ENCODE results near the gene ECD.
"Not testable (repeated sequence)": the region's sequence is repeated elsewhere in the genome, so short reads cannot be mapped to it uniquely, and the experiment has no call there.

Gene ECD

GRCh38 chr10:73161662-73162061 lies 6.1 kb downstream of the ECD start:
- no peak for DNase-seq (ENCODE audit: low read depth)
- TF ChIP-seq CTCF (IDR thresholded peaks at IDR 0.05; ENCODE audit: low read depth, low read length, missing control alignments): no peak
- no peak overlapping the region for H3K4me3 ChIP-seq (ENCODE audit: low read depth, low read length)

DNA sequence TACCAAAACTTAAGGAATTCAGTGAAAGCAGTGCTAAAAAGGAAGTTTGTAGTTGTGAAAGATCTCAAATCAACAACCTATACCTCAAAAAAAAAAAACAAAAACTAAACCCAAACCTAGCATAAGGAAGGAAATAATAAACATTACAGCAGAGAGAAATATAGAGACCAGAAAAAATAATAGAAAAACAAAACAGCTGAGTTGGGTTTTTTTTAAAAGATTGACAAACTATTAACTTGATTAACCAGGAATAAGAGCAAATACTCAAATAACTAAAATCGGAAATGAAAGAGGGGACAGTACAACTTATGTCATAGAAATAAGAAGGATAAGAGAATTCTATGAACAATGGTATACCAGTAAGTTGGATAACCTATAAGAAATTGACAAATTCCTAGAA lies 6.7 kb downstream of the ECD start:
- H3K4me3 ChIP-seq (ENCODE audit: low read depth, low read length): no peak overlapping the region
- TF ChIP-seq CTCF (IDR thresholded peaks at IDR 0.05; ENCODE audit: low read depth, low read length, missing control alignments): no peak
- DNase-seq (ENCODE audit: low read depth): no peak

DNA sequence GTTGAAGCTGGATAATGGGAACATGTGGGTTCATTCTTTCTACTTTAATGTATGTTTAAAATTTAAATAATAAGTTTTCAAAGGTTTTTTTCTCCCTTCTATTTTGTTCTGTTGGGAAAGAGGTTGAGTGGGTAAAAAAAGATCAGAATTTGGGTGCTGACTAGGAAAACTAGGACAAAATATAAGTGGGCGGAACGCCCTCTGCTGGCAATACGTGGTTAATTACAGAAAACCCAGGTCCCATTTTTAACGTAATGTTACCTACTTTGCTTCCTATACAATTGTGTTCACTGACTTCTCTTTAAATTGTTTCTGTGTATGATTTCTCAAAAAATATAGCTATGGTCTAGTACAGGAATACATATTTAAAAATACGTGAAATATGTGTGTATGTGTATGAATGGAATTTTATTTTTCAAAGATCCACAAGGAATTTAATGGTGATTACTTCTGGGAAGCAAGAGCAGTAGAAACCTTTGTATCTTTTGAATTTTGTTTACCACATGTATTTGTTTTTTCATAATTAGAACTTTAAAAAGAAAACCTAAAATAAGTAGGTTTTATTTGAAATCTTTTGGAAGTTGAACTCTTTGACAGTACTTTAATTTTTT lies 8.7 kb downstream of the ECD start:
- peak; percentile 75 for TF ChIP-seq CTCF (IDR thresholded peaks at IDR 0.05; ENCODE audit: low read depth, low read length, missing control alignments)
- DNase-seq (ENCODE audit: low read depth): no peak
- H3K4me3 ChIP-seq (ENCODE audit: low read depth, low read length): no peak overlapping the region

DNA sequence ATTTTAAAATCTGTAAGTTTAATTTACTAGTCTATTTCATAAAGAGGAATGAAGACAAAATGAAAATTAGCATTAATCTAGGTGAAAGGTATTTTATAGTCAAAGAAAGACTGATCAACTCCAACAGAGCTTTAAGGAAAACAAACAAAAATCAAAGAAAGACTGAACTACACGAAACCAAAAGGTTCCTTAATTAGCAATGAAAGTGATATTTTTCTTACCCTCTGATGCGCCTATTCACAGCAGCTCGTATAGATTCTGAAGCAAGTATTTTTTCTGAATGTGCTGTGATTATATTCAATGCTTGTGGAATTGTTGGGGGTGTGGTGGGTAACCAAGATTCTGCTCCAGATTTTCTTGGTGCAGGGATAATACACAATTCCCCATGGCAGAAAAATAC lies 11.8 kb downstream of the ECD start:
- no peak for TF ChIP-seq CTCF (IDR thresholded peaks at IDR 0.05; ENCODE audit: low read depth, low read length, missing control alignments)
- no peak for DNase-seq (ENCODE audit: low read depth)
- no peak overlapping the region for H3K4me3 ChIP-seq (ENCODE audit: low read depth, low read length)

GRCh38 chr10:73152009-73152408 lies 15.8 kb downstream of the ECD start:
- H3K4me3 ChIP-seq (ENCODE audit: low read depth, low read length): no peak overlapping the region
- TF ChIP-seq CTCF (IDR thresholded peaks at IDR 0.05; ENCODE audit: low read depth, low read length, missing control alignments): no peak
- no peak for DNase-seq (ENCODE audit: low read depth)

DNA sequence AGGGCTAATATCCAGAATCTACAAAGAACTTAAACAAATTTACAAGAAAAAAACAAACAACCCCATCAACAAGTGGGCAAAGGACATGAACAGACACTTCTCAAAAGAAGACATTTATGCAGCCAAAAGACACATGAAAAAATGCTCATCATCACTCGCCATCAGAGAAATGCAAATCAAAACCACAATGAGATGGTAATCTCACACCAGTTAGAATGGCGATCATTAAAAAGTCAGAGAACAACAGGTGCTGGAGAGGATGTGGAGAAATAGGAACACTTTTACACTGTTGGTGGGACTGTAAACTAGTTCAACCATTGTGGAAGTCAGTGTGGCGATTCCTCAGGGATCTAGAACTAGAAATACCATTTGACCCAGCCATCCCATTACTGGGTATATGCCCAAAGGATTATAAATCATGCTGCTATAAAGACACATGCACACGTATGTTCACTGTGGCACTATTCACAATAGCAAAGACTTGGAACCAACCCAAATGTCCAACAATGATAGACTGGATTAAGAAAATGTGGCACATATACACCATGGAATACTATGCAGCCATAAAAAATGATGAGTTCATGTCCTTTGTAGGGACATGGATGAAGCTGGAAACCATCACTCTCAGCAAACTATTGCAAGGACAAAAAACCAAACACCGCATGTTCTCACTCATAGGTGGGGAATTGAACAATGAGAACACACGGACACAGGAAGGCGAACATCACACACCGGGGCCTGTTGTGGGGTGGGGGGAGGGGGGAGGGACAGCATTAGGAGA lies 17.0 kb downstream of the ECD start:
- not testable (repeated sequence) for H3K4me3 ChIP-seq (ENCODE audit: low read depth, low read length); DNase-seq (ENCODE audit: low read depth)

- H3K4me3 ChIP-seq (ENCODE audit: low read depth, low read length): no peak overlapping the region
- DNase-seq (ENCODE audit: low read depth): no peak
- TF ChIP-seq CTCF (IDR thresholded peaks at IDR 0.05; ENCODE audit: low read depth, low read length, missing control alignments): no peak
These were observed 26.2 kb downstream of the ECD start for GRCh38 chr10:73141603-73142002.

All from GM12864 (cell line).